ENCODE data around the gene TIGD4.
A peak's percentile ranks its signal among the peaks of the same experiment; 100 is the strongest.

Gene TIGD4

DNA sequence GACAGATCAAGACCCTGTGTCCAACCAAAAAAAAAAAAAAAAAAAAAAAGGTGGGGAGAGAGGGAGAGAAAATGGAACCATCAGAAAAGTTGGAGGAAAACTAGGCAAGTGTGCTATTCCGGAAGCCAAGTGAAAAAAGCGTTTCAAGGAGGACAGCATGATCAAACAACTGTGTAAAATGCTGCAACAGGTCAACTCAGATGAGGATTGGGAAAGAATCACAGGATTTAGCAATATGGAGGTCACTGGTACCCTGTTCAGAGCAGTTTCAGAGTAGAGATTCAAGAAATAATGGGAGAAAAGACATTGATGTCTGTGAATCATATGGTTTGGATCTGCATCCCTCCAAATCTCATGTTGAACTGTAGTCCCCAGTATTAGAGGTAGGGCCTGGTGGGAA, 47.5 kb downstream of the TIGD4 start:
- H3K9me3 ChIP-seq, result no peaks in the 10 kb centered on the region
- peaks cover 55 to 59% of the 10 kb centered on the region in 2 experiments for H3K4me1 ChIP-seq (ENCODE audit: control insufficient read depth in 1 of 2, insufficient read depth in 1 of 2, low read depth in 1 of 2, low read length in 1 of 2)
- H3K27me3 ChIP-seq, result no peaks in the 10 kb centered on the region
- no peak overlapping the region for H3K4me3 ChIP-seq (ENCODE audit: low read depth in 1 of 2, low read length in 1 of 2)
- TF ChIP-seq, protein P1, sequence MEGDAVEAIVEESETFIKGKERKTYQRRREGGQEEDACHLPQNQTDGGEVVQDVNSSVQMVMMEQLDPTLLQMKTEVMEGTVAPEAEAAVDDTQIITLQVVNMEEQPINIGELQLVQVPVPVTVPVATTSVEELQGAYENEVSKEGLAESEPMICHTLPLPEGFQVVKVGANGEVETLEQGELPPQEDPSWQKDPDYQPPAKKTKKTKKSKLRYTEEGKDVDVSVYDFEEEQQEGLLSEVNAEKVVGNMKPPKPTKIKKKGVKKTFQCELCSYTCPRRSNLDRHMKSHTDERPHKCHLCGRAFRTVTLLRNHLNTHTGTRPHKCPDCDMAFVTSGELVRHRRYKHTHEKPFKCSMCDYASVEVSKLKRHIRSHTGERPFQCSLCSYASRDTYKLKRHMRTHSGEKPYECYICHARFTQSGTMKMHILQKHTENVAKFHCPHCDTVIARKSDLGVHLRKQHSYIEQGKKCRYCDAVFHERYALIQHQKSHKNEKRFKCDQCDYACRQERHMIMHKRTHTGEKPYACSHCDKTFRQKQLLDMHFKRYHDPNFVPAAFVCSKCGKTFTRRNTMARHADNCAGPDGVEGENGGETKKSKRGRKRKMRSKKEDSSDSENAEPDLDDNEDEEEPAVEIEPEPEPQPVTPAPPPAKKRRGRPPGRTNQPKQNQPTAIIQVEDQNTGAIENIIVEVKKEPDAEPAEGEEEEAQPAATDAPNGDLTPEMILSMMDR (IDR thresholded peaks at IDR 0.05), result no peak
- peak overlapping the region; percentile 59 for H3K27ac ChIP-seq
- H3K36me3 ChIP-seq, result no peaks in the 10 kb centered on the region

DNA sequence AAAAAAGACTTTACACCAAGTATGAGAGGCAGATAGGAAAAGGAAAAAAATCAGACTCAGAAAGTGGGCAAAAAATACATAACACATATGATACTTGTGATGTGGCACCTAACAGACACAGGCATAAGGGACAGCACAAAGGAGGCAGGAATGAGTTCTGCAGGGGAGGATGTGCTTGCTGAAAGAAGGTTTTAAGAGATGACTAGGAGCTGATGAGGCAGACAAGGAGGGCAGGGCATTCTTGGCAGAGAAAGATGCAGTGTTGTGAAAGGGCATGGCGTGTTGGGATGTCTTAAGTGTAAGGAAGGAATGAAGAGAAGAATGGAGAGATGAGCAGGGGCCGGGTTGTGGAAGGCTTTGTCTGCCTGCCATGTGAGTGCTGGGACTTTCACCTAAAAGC, 50.1 kb downstream of the TIGD4 start:
- H3K27me3 ChIP-seq, result no peaks in the 10 kb centered on the region
- TF ChIP-seq, protein P1 (IDR thresholded peaks at IDR 0.05), result no peak
- peak overlapping the region; percentile 50 for H3K27ac ChIP-seq
- no peaks in the 10 kb centered on the region for H3K36me3 ChIP-seq
- no peaks in the 10 kb centered on the region for H3K9me3 ChIP-seq
- no peak overlapping the region for H3K4me3 ChIP-seq (ENCODE audit: low read depth in 1 of 2, low read length in 1 of 2)
- H3K4me1 ChIP-seq (ENCODE audit: control insufficient read depth in 1 of 2, insufficient read depth in 1 of 2, low read depth in 1 of 2, low read length in 1 of 2), result peaks cover 61 to 65% of the 10 kb centered on the region in 2 experiments

DNA sequence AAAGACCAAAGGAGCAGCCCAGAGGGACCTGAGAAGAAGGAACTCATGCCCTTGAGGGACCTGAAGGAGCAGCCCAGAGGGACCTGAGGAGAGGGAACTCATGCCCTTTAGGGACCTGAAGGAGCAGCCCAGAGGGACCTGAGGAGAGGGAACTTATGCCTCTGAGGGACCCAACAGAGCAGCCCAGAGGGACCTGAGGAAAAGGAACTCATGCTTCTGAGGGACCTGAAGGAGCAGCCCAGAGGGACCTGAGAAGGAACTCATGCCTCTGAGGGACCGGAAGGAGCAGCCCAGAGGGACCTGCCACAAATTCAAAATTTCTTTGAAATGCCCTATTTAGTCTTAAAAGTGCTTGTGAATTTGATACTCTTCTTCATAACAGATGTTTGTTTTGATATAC, 51.2 kb downstream of the TIGD4 start:
- H3K4me1 ChIP-seq (ENCODE audit: control insufficient read depth in 1 of 2, insufficient read depth in 1 of 2, low read depth in 1 of 2, low read length in 1 of 2), result peaks cover 63 to 68% of the 10 kb centered on the region in 2 experiments
- TF ChIP-seq, protein P1 (IDR thresholded peaks at IDR 0.05), result no peak
- no peaks in the 10 kb centered on the region for H3K36me3 ChIP-seq
- no peak overlapping the region for H3K4me3 ChIP-seq (ENCODE audit: low read depth in 1 of 2, low read length in 1 of 2)
- H3K27me3 ChIP-seq, result no peaks in the 10 kb centered on the region
- H3K9me3 ChIP-seq, result no peaks in the 10 kb centered on the region
- H3K27ac ChIP-seq, result no peak overlapping the region

DNA sequence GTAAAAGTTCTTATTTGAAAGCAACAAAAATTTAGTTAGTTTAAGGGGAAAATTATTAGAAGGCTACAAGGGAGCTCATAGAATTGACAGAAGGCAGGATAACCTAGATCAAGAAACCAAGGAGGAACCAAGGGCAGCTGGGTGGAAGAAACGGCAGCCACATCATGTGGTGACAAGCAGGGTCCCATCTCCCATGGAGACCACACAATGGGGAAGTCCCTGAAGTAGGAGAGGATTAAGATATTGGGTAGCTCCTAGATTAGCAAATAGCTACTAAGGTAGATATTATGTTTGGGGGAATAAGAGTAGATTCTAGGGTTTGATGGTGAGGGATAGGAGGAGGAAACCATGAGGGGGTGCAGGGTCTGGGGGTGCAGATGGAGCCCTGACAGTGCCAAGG, 51.7 kb downstream of the TIGD4 start:
- Histone ChIP-seq H3K9me3 (no peaks in the 10 kb centered on the region), H3K4me3 (ENCODE audit: low read depth in 1 of 2, low read length in 1 of 2) (no peak overlapping the region), H3K27me3 (no peaks in the 10 kb centered on the region), H3K36me3 (no peaks in the 10 kb centered on the region), H3K27ac (no peak overlapping the region), H3K4me1 (ENCODE audit: control insufficient read depth in 1 of 2, insufficient read depth in 1 of 2, low read depth in 1 of 2, low read length in 1 of 2) (peaks cover 66 to 69% of the 10 kb centered on the region in 2 experiments)
- TF ChIP-seq, protein P1 (IDR thresholded peaks at IDR 0.05), result no peak

DNA sequence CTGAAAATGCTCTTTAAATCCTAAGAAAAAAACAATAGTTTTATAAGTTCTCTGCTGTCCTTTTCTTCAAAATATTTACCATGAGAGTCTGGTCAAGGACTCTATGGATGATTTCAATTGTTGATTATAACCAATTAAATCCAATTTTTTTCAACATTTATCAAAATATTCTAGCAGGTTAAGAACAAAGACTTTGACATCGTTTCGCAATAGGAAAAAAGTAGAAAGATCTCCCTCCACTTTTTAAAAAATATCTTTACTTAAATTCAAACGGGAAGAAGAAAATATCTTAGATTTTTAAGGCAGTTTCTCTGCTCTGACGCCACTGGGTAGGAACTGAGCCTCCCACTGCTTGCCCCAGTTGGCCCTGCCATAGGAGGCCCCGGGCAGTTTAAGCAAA, 55.0 kb downstream of the TIGD4 start:
- Histone ChIP-seq H3K36me3 (no peaks in the 10 kb centered on the region), H3K4me1 (ENCODE audit: control insufficient read depth in 1 of 2, insufficient read depth in 1 of 2, low read depth in 1 of 2, low read length in 1 of 2) (peaks cover 41 to 50% of the 10 kb centered on the region in 2 experiments), H3K9me3 (no peaks in the 10 kb centered on the region), H3K27ac (peak overlapping the region; percentile 64), H3K27me3 (no peaks in the 10 kb centered on the region), H3K4me3 (ENCODE audit: low read depth in 1 of 2, low read length in 1 of 2) (no peak overlapping the region)
- TF ChIP-seq, protein P1 (IDR thresholded peaks at IDR 0.05), result no peak

DNA sequence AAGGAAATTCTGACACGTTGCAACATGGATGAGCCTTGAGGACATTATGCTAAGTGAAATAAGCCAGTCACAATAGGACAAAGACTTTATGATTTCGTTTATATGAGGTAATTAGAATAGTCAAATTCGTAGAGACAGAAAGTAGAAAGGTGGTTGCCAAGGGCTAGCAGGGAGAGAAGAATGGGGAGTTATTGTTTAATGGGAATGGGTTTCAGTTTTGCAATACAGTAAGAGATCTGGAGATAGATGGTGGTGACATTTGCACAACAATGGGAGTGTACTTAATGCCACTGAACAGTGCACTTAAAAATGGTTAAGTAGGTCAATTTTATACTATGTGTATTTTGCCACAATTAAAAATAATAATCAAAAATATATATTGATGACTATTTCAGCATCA, 56.3 kb downstream of the TIGD4 start:
- H3K4me1 ChIP-seq (ENCODE audit: control insufficient read depth in 1 of 2, insufficient read depth in 1 of 2, low read depth in 1 of 2, low read length in 1 of 2), result peaks cover 31 to 38% of the 10 kb centered on the region in 2 experiments
- peak overlapping the region in 1 of 2 experiments; percentile 5 for H3K4me3 ChIP-seq (ENCODE audit: low read depth in 1 of 2, low read length in 1 of 2)
- peak overlapping the region; percentile 48 for H3K27ac ChIP-seq
- H3K36me3 ChIP-seq, result no peaks in the 10 kb centered on the region
- no peaks in the 10 kb centered on the region for H3K27me3 ChIP-seq
- no peaks in the 10 kb centered on the region for H3K9me3 ChIP-seq
- TF ChIP-seq, protein P1 (IDR thresholded peaks at IDR 0.05), result no peak

Measured in neutrophil (primary cell).